Esophagus squamous epithelium (tissue), 5 donors: ENCODE measurements around the gene UBA5. TPM values are rescaled to one million over a fixed set of nuclear protein-coding genes. Genes with fewer than 3 reads are reported as not detected.

Experiments used
- DNase-seq: peaks from one replicate; lab custom pipeline; 2025; lab: John Stamatoyannopoulos, UW
- H3K27ac ChIP-seq, 4 donors: fragments of 200-600 bp; sonication (generic); one replicate each; pipeline ENCODE4 v1.5.1; 2016 to 2019; ENCODE audit warnings: mild to moderate bottlenecking in 1 of 4
- H3K27me3 ChIP-seq, 4 donors: fragments of 200-600 bp; sonication (generic); 1 replicate in 3 of 4; 2 replicates in 1 of 4; pipeline versions ENCODE4 v1.5.1 to v1.6.0; 2017 to 2021; ENCODE audit warnings: antibody characterized with exemption in 1 of 4
- H3K36me3 ChIP-seq, 3 donors: fragments of 200-600 bp; sonication (generic); one replicate each; pipeline ENCODE4 v1.5.1; 2016 to 2019
- H3K4me1 ChIP-seq, 3 donors: fragments of 200-600 bp; sonication (generic); one replicate each; pipeline ENCODE4 v1.5.1; 2017 to 2019
- H3K4me3 ChIP-seq, 4 donors: fragments of 200-600 bp; sonication (generic); 1 replicate in 3 of 4; 2 replicates in 1 of 4; pipeline ENCODE4 v1.5.1; 2016 to 2019; ENCODE audit warnings: mild to moderate bottlenecking in 2 of 4, moderate library complexity in 1 of 4
- H3K9me3 ChIP-seq, 3 donors: fragments of 200-600 bp; sonication (generic); one replicate each; pipeline ENCODE4 v1.5.1; 2016 to 2019
- CTCF ChIP-seq, 6 experiments: fragments of 450-650 bp in 4 of 6; fragments of 200-600 bp in 2 of 6; sonication (generic) in 2 of 6; IDR thresholded peaks; one replicate each; pipeline ENCODE4 v1.5.1; 2016 to 2019; ENCODE audit warnings: antibody characterized with exemption in 6 of 6, mild to moderate bottlenecking in 4 of 6, moderate library complexity in 4 of 6
- POLR2A ChIP-seq, 4 donors: fragments of 450-650 bp; IDR thresholded peaks; one replicate each; pipeline ENCODE4 v1.6.1; 2017; ENCODE audit warnings: antibody characterized with exemption in 4 of 4, mild to moderate bottlenecking in 4 of 4, moderate library complexity in 3 of 4
- WGBS, 2 donors: methylation state at CpG; one replicate each; pipeline ENCODE4 v1.1.5; 2018; 5-methylcytosine and 5-hydroxymethylcytosine counted together
- intact Hi-C: fragments of 100-400 bp; cut with DNase I; formaldehyde crosslinking; loops from one replicate; pipeline ENCODE4 v1.15.0; 2022
- total RNA-seq, 4 donors: library from RNA; depleted of rRNA; stranded (reverse); fragments of >200 nt; gene quantifications; one replicate each; pipeline ENCODE4 v1.1.0, GENCODE V29; 2016
- donor health status: DM: yes; HTN: yes; CAD: no.

UBA5 gene
- total RNA-seq, 4 donors from 2014 or later: 22.1 to 36.1 (median 31.7) TPM

GRCh38 chr3:132655471-132655870 lies 4.7 kb upstream of the UBA5 start:
- no peak for DNase-seq
- no peaks in the 10 kb centered on the region for H3K36me3 ChIP-seq
- H3K4me3 ChIP-seq: no peak overlapping the region
- TF ChIP-seq CTCF (IDR thresholded peaks at IDR 0.05) (no peak), POLR2A (IDR thresholded peaks at IDR 0.05) (no peak)
- H3K4me1 ChIP-seq: peaks cover 0 to 33% (median 10%) of the 10 kb centered on the region in 3 donors
- intact Hi-C loops: no loop called here
- H3K27me3 ChIP-seq: no peaks in the 10 kb centered on the region
- no peaks in the 10 kb centered on the region for H3K9me3 ChIP-seq
- no peak overlapping the region for H3K27ac ChIP-seq
- WGBS, 2 donors: 72 to 81% methylated on average over 2 of the region's 2 CpGs

GRCh38 chr3:132657869-132658747 lies 2.0 kb upstream of the UBA5 start:
- no peak overlapping the region for H3K27ac ChIP-seq
- no peak for TF ChIP-seq POLR2A (IDR thresholded peaks at IDR 0.05)
- TF ChIP-seq CTCF (IDR thresholded peaks at IDR 0.05): no peak
- H3K9me3 ChIP-seq: no peaks in the 10 kb centered on the region
- intact Hi-C loops: no loop called here
- no peak for DNase-seq
- H3K27me3 ChIP-seq: no peaks in the 10 kb centered on the region
- no peaks in the 10 kb centered on the region for H3K36me3 ChIP-seq
- 74 to 84% methylated on average over 7 to 8 of the region's 8 CpGs for WGBS, 2 donors
- peaks cover 0 to 56% (median 20%) of the 10 kb centered on the region in 3 donors for H3K4me1 ChIP-seq
- peak overlapping the region in 1 of 4 donors; percentile 71 for H3K4me3 ChIP-seq

- intact Hi-C loops: no loop called here
- H3K4me1 ChIP-seq: peaks cover 0 to 62% (median 20%) of the 10 kb centered on the region in 3 donors
- no peaks in the 10 kb centered on the region for H3K9me3 ChIP-seq
These were observed 1.1 kb upstream of the UBA5 start for GRCh38 chr3:132659000-132659364.

GRCh38 chr3:132659365-132660051 lies 621 bp upstream of the UBA5 start, which contains the start of gene ACAD11:
ACAD11 (minus strand) TSS chr3:132659809; CDS start chr3:132659751, 58 bp downstream.
- peak within 1 kb of the TSS; percentile 87 to 97 (median 93) for H3K27ac ChIP-seq
- H3K9me3 ChIP-seq: no peaks in the 10 kb centered on the region
- H3K27me3 ChIP-seq: no peaks in the 10 kb centered on the region
- no peaks in the 10 kb centered on the region for H3K36me3 ChIP-seq
- intact Hi-C loops: no loop called here
- TF ChIP-seq POLR2A (IDR thresholded peaks at IDR 0.05) (peak in 1 of 4 donors; percentile 13), CTCF (IDR thresholded peaks at IDR 0.05) (peak in 5 of 6 experiments; percentile 34 to 64 (median 58))
- H3K4me3 ChIP-seq: peak within 1 kb of the TSS; percentile 71 to 92 (median 84)
- WGBS, 2 donors: 0% methylated on average over 3 to 33 of the region's 34 CpGs
- H3K4me1 ChIP-seq: peaks cover 0 to 62% (median 20%) of the 10 kb centered on the region in 3 donors
- no peak for DNase-seq

More at GRCh38 chr3:132659000-132659364, 1.1 kb upstream of the UBA5 start:
- WGBS, 2 donors: 5 to 8% methylated on average over 7 of the region's 7 CpGs
- H3K4me3 ChIP-seq: peak overlapping the region; percentile 71 to 92 (median 84)
- no peaks in the 10 kb centered on the region for H3K36me3 ChIP-seq
- H3K27me3 ChIP-seq: no peaks in the 10 kb centered on the region
- H3K27ac ChIP-seq: peak overlapping the region; percentile 87 to 97 (median 93)
- no peak for DNase-seq
- TF ChIP-seq CTCF (IDR thresholded peaks at IDR 0.05) (no peak), POLR2A (IDR thresholded peaks at IDR 0.05) (no peak)

- WGBS, 2 donors: 0% methylated on average over 3 to 5 of the region's 5 CpGs
- Histone ChIP-seq H3K4me1 (peaks cover 0 to 54% (median 20%) of the 10 kb centered on the region in 3 donors), H3K9me3 (no peaks in the 10 kb centered on the region), H3K4me3 (peak overlapping the region; percentile 71 to 92 (median 84)), H3K27me3 (no peaks in the 10 kb centered on the region), H3K36me3 (no peaks in the 10 kb centered on the region), H3K27ac (peak overlapping the region; percentile 87 to 97 (median 93))
- TF ChIP-seq POLR2A (IDR thresholded peaks at IDR 0.05) (no peak), CTCF (IDR thresholded peaks at IDR 0.05) (no peak)
- DNase-seq: no peak
- intact Hi-C loops: no loop called here
These were observed 612 bp downstream of the UBA5 start for GRCh38 chr3:132660811-132661070.
